SK-N-SH (cell line): ENCODE data around the gene ZNF575. TPM values are rescaled to one million over a fixed set of nuclear protein-coding genes. Genes with fewer than 3 reads are reported as not detected.

Experiments
- CTCF ChIA-PET: fragments of 300-600, 350-600 bp; formaldehyde crosslinking; extraction: SDS; loops from one replicate; lab custom pipeline; 2021; lab: Yijun Ruan, JAX
- POLR2A ChIA-PET: fragments of 350-600 bp; sonication (Branson Sonifier 250); formaldehyde crosslinking; extraction: SDS; loops from one replicate; lab custom pipeline; 2020; ENCODE audit warnings: antibody characterized with exemption, inconsistent platforms; lab: Yijun Ruan, JAX
- DNase-seq: peaks from one replicate; pipeline ENCODE4 v3.0.0; 2012
- H2AFZ ChIP-seq: fragments of 200-600 bp; sonication (generic); 2 replicates; pipeline ENCODE4 v1.8.1; 2016; ENCODE audit warnings: antibody characterized with exemption, mild to moderate bottlenecking, low read depth
- H3F3A ChIP-seq: fragments of 200-600 bp; sonication (generic); replicated peaks from 2 replicates; pipeline ENCODE3; 2016; ENCODE audit warnings: antibody characterized with exemption, mild to moderate bottlenecking; ENCODE audit not compliant: insufficient read depth
- H3K27ac ChIP-seq, 2 experiments: fragments of 200-500 bp in 1 of 2; fragments of 200-600 bp in 1 of 2; sonication (Bioruptor generic) in 1 of 2; sonication (generic), shearing (Covaris generic) in 1 of 2; 2 replicates each; pipeline versions ENCODE4 v1.5.1 to v1.6.1; 2014 to 2016; ENCODE audit warnings: low read depth in 2 of 2, inconsistent platforms in 1 of 2, low read length in 1 of 2, mild to moderate bottlenecking in 1 of 2, mixed read lengths in 1 of 2
- H3K27me3 ChIP-seq: fragments of 200-600 bp; sonication (generic), shearing (Covaris generic); 2 replicates; pipeline ENCODE4 v1.6.1; 2016; ENCODE audit warnings: mixed run types; ENCODE audit not compliant: insufficient read depth
- H3K36me3 ChIP-seq, 2 experiments: fragments of 200-500 bp in 1 of 2; fragments of 200-600 bp in 1 of 2; sonication (Bioruptor generic) in 1 of 2; sonication (generic) in 1 of 2; replicated peaks in 1 of 2; 2 replicates each; pipeline versions ENCODE3 to v1.5.1; 2014 to 2016; ENCODE audit warnings: low read length in 1 of 2, mild to moderate bottlenecking in 1 of 2; ENCODE audit not compliant: insufficient read depth in 2 of 2, control insufficient read depth in 1 of 2
- H3K4me1 ChIP-seq, 2 experiments: fragments of 200-500 bp in 1 of 2; fragments of 200-600 bp in 1 of 2; sonication (Bioruptor generic) in 1 of 2; sonication (generic), shearing (Covaris generic) in 1 of 2; 2 replicates each; pipeline versions ENCODE4 v1.5.1 to v1.6.1; 2014 to 2016; ENCODE audit warnings: low read depth in 1 of 2, low read length in 1 of 2, mixed run types in 1 of 2; ENCODE audit not compliant: insufficient read depth in 2 of 2, control insufficient read depth in 1 of 2
- H3K4me2 ChIP-seq: fragments of 200-600 bp; sonication (generic), shearing (Covaris generic); 2 replicates; pipeline ENCODE4 v1.6.1; 2017; ENCODE audit warnings: mixed run types
- H3K4me3 ChIP-seq, 2 experiments: fragments of 200-500 bp in 1 of 2; fragments of 200-600 bp in 1 of 2; sonication (Bioruptor generic) in 1 of 2; sonication (generic), shearing (Covaris generic) in 1 of 2; 2 replicates each; pipeline versions ENCODE4 v1.5.1 to v1.8.1; 2014 to 2016; ENCODE audit warnings: low read depth in 2 of 2, inconsistent platforms in 1 of 2, low read length in 1 of 2, mild to moderate bottlenecking in 1 of 2, mixed read lengths in 1 of 2, moderate library complexity in 1 of 2
- H3K79me2 ChIP-seq: fragments of 200-600 bp; sonication (generic); 2 replicates; pipeline ENCODE4 v1.8.1; 2017; ENCODE audit warnings: mild to moderate bottlenecking; ENCODE audit not compliant: insufficient read depth
- H3K9ac ChIP-seq: fragments of 200-600 bp; sonication (generic); 2 replicates; pipeline ENCODE4 v1.6.1; 2017; ENCODE audit warnings: mixed run types
- H3K9me2 ChIP-seq: fragments of 200-600 bp; sonication (generic); 2 replicates; pipeline ENCODE4 v1.6.1; 2017; ENCODE audit warnings: mixed run types
- H3K9me3 ChIP-seq: fragments of 200-600 bp; sonication (generic); 2 replicates; pipeline ENCODE4 v1.6.1; 2017; ENCODE audit warnings: mixed run types, mild to moderate bottlenecking, moderate library complexity
- H4K20me1 ChIP-seq: fragments of 200-600 bp; sonication (generic); 2 replicates; pipeline ENCODE4 v1.6.1; 2017; ENCODE audit warnings: mild to moderate bottlenecking, mixed run types; ENCODE audit not compliant: insufficient read depth
- ELF1 ChIP-seq: IDR thresholded peaks from 2 replicates; pipeline ENCODE4 v1.4.0; 2012
- EP300 ChIP-seq, 2 experiments: IDR thresholded peaks; 2 replicates each; pipeline versions ENCODE4 v1.4.0 to v1.6.1; 2012; ENCODE audit warnings: borderline replicate concordance in 1 of 2, low read depth in 1 of 2, low read length in 1 of 2
- EZH2phosphoT487 ChIP-seq: fragments of 200-600 bp; sonication (generic); IDR thresholded peaks from 2 replicates; pipeline ENCODE4 v1.6.1; 2017; ENCODE audit warnings: low read depth, mixed run types, mild to moderate bottlenecking, antibody characterized with exemption, moderate library complexity, borderline replicate concordance
- FOSL2 ChIP-seq: IDR thresholded peaks from 2 replicates; pipeline ENCODE4 v1.4.0; 2012; ENCODE audit warnings: low read depth, mild to moderate bottlenecking, moderate library complexity, borderline replicate concordance
- FOXJ3 ChIP-seq: sonication (generic); formaldehyde crosslinking; IDR thresholded peaks from 2 replicates; pipeline ENCODE4 v1.5.1; 2020; ENCODE audit warnings: mild to moderate bottlenecking, missing genetic modification reagents
- GABPA ChIP-seq: IDR thresholded peaks from 2 replicates; pipeline ENCODE4 v1.4.0; 2012; ENCODE audit warnings: low read depth, mild to moderate bottlenecking
- GATA2 ChIP-seq: sonication (generic); formaldehyde crosslinking; IDR thresholded peaks from 2 replicates; pipeline ENCODE4 v1.5.0; 2020; ENCODE audit warnings: mild to moderate bottlenecking, missing genetic modification reagents
- IRF3 ChIP-seq: fragments of 150-350 bp; IDR thresholded peaks from 2 replicates; pipeline ENCODE4 v1.6.1; 2016; ENCODE audit warnings: mild to moderate bottlenecking, low read depth, low read length
- MXI1 ChIP-seq: IDR thresholded peaks from 2 replicates; pipeline ENCODE4 v1.6.1; 2012; ENCODE audit warnings: mild to moderate bottlenecking, low read depth, low read length, improper control_type of control experiment
- NFIC ChIP-seq: IDR thresholded peaks from 2 replicates; pipeline ENCODE4 v1.4.0; 2012; ENCODE audit warnings: borderline replicate concordance
- RCOR1 ChIP-seq: fragments of 150-350 bp; IDR thresholded peaks from 2 replicates; pipeline ENCODE4 v1.6.1; 2017; ENCODE audit warnings: antibody characterized with exemption, low read length
- RFX5 ChIP-seq: IDR thresholded peaks from 2 replicates; pipeline ENCODE4 v1.6.1; 2012; ENCODE audit warnings: mild to moderate bottlenecking, improper control_type of control experiment, low read length
- RXRA ChIP-seq: IDR thresholded peaks from 2 replicates; pipeline ENCODE4 v1.4.0; 2012; ENCODE audit warnings: low read depth, mild to moderate bottlenecking, borderline replicate concordance
- SIN3A ChIP-seq: IDR thresholded peaks from 2 replicates; pipeline ENCODE4 v1.6.1; 2012; ENCODE audit warnings: low read depth, mild to moderate bottlenecking, low read length, moderate library complexity, borderline replicate concordance
- TEAD4 ChIP-seq: IDR thresholded peaks from 2 replicates; pipeline ENCODE4 v1.4.0; 2012; ENCODE audit warnings: mild to moderate bottlenecking, borderline replicate concordance; ENCODE audit not compliant: insufficient read depth
- USF2 ChIP-seq: fragments of 150-350 bp; IDR thresholded peaks from 2 replicates; pipeline ENCODE4 v1.6.1; 2017; ENCODE audit warnings: antibody characterized with exemption, low read length, low read depth, borderline replicate concordance
- ZBTB33 ChIP-seq: IDR thresholded peaks from 2 replicates; pipeline ENCODE4 v1.4.0; 2012; ENCODE audit warnings: low read depth, borderline replicate concordance
- WGBS: methylation state at CpG from one replicate; pipeline ENCODE4 v1.1.6; 2017; ENCODE audit warnings: low lambda C conversion rate; 5-methylcytosine and 5-hydroxymethylcytosine counted together
- polyA plus RNA-seq, 3 experiments: library from polyadenylated mRNA; depleted of rRNA; stranded (reverse); fragments of >200 nt; gene quantifications; 2 replicates each; pipeline ENCODE4 v1.2.3, GENCODE V29; 2012
- TF ChIP-seq, protein P1 (sequence below): IDR thresholded peaks from 2 replicates; pipeline ENCODE4 v1.4.0; 2012; ENCODE audit warnings: low read depth, borderline replicate concordance

ZNF575 gene
- polyA plus RNA-seq, 1 of the 3 experiments (the other 2 are of a cell fraction) = 1.0 TPM

DNA sequence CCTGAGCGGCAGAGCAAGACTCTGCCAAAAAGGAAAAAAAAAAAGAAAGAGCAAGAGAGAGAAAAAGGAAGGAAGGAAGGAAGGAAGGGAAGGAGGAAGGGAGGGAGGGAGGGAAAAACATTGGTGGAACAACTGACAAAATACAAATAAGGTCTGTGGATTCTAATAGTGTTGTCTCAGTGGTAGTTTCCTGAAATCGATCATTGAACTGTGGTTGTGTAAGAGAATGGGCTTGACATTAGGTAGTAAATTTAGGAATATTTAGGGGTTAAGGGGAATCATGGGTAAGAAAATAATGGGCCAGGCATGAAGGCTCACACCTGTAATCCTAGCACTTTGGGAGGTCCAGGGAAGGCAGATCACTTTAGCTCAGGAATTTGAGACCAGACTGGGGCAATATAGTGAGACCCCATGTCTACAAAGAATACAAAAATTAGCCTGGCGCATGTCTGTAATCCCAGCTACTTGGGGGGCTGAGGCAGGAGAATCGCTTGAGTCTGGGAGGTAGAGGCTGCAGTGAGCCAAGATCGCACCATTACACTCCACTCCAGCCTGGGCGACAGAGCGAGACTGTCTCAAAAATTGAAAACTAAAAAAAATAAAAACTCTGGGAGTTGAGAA, 42.9 kb upstream of the ZNF575 start:
- ChIA-PET POLR2A (no interaction called here), CTCF (interaction anchor here (0.9 to 2.8 kb wide), 2 partner anchors 29 to 43 kb away, joined by 3 to 10 read pairs; no protein-coding TSS in a partner anchor)
- Histone ChIP-seq H3K9ac (no peak overlapping the region), H3K79me2 (no peaks in the 10 kb centered on the region), H4K20me1 (no peaks in the 10 kb centered on the region), H3K9me2 (no peaks in the 10 kb centered on the region), H3K27me3 (no peaks in the 10 kb centered on the region), H3K9me3 (no peaks in the 10 kb centered on the region), H3K4me2 (no peak overlapping the region), H3F3A (no peaks in the 10 kb centered on the region), H3K27ac (no peak overlapping the region), H3K4me1 (no peaks in the 10 kb centered on the region), H3K36me3 (no peaks in the 10 kb centered on the region), H3K4me3 (no peak overlapping the region), H2AFZ (no peak overlapping the region)
- no peak for DNase-seq
- no peak for TF ChIP-seq TEAD4
- TF ChIP-seq GATA2 (CRISPR knock-in tag) = no peak
- TF ChIP-seq RCOR1 = no peak
- no peak for TF ChIP-seq NFIC
- TF ChIP-seq RXRA = no peak
- TF ChIP-seq GABPA = no peak
- TF ChIP-seq USF2 = no peak
- TF ChIP-seq MXI1 = no peak
- no peak for TF ChIP-seq ZBTB33
- TF ChIP-seq FOSL2 = no peak
- TF ChIP-seq SIN3A = no peak
- no peak for TF ChIP-seq EP300 (IDR thresholded peaks at IDR 0.05; ENCODE audit: borderline replicate concordance in 1 of 2, low read depth in 1 of 2, low read length in 1 of 2)
- no peak for TF ChIP-seq RFX5
- TF ChIP-seq ELF1 = no peak
- TF ChIP-seq IRF3 = no peak
- TF ChIP-seq, protein P1, sequence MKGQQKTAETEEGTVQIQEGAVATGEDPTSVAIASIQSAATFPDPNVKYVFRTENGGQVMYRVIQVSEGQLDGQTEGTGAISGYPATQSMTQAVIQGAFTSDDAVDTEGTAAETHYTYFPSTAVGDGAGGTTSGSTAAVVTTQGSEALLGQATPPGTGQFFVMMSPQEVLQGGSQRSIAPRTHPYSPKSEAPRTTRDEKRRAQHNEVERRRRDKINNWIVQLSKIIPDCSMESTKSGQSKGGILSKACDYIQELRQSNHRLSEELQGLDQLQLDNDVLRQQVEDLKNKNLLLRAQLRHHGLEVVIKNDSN = no peak
- TF ChIP-seq FOXJ3 (CRISPR knock-in tag) = no peak
- TF ChIP-seq EZH2phosphoT487 = no peak
- 88% methylated on average over 7 of the region's 7 CpGs for WGBS
